GM18868 (cell line): ENCODE data around the gene INTS15.

Experiments used
- ATAC-seq: cut with Tn5 transposase; IDR thresholded peaks from one replicate; pipeline ENCODE4 v1.9.1; 2021; ENCODE audit warnings: mild to moderate bottlenecking, moderate library complexity; ENCODE audit not compliant: unreplicated experiment

The INTS15 gene

GRCh38 chr7:6642239-6642839 lies 52.5 kb downstream of the INTS15 start:
- no peak for ATAC-seq

GRCh38 chr7:6642861-6643640 lies 53.2 kb downstream of the INTS15 start:
- no peak for ATAC-seq

- ATAC-seq, result no peak
Measured at GRCh38 chr7:6643915-6644625, 54.2 kb downstream of the INTS15 start.

GRCh38 chr7:6644728-6645127 lies 54.9 kb downstream of the INTS15 start:
- ATAC-seq, result no peak

- ATAC-seq, result no peak
Measured at GRCh38 chr7:6646465-6646864, 56.6 kb downstream of the INTS15 start.

GRCh38 chr7:6647080-6647479 lies 57.3 kb downstream of the INTS15 start:
- ATAC-seq, result no peak

GRCh38 chr7:6647541-6647940 lies 57.7 kb downstream of the INTS15 start:
- ATAC-seq, result no peak

GRCh38 chr7:6648066-6648814 lies 58.4 kb downstream of the INTS15 start:
- no peak for ATAC-seq

- ATAC-seq, result no peak
Measured at GRCh38 chr7:6648815-6649104, 58.9 kb downstream of the INTS15 start.

GRCh38 chr7:6649241-6649961 lies 59.6 kb downstream of the INTS15 start:
- ATAC-seq, result no peak

- ATAC-seq, result no peak
Measured at GRCh38 chr7:6650086-6650485, 60.3 kb downstream of the INTS15 start.

GRCh38 chr7:6650521-6651011 lies 60.7 kb downstream of the INTS15 start:
- no peak for ATAC-seq

- no peak for ATAC-seq
Measured at GRCh38 chr7:6651851-6652445, 62.1 kb downstream of the INTS15 start.

- ATAC-seq, result no peak
Measured at GRCh38 chr7:6652446-6653011, 62.7 kb downstream of the INTS15 start.

- ATAC-seq, result no peak
Measured at GRCh38 chr7:6653071-6654003, 63.5 kb downstream of the INTS15 start.

GRCh38 chr7:6654113-6654841 lies 64.5 kb downstream of the INTS15 start:
- ATAC-seq, result no peak

GRCh38 chr7:6654842-6655610 lies 65.2 kb downstream of the INTS15 start:
- no peak for ATAC-seq
